Common myeloid progenitor, CD34-positive (primary cell): ENCODE results near the gene CPN2.
A peak's percentile ranks its signal among the peaks of the same experiment; 100 is the strongest.

Experiments used
- CTCF ChIA-PET: fragments of 350-600 bp; sonication (Branson Sonifier 250); formaldehyde crosslinking; loops from one replicate; lab custom pipeline; 2021; ENCODE audit warnings: antibody characterized with exemption; lab: Charles Lee
- POLR2A ChIA-PET: fragments of 350-600 bp; sonication (Branson Sonifier 250); formaldehyde crosslinking; loops from one replicate; lab custom pipeline; 2021; ENCODE audit warnings: antibody characterized with exemption; lab: Charles Lee
- DNase-seq, 3 donors: peaks; one replicate each; pipeline versions ENCODE4 v3.0.0 to v3.0.0-alpha.2; 2013
- H3K27ac ChIP-seq, 2 experiments: 1 replicate in 1 of 2; 2 replicates in 1 of 2; pipeline ENCODE4 v1.7.0; 2013; ENCODE audit warnings: inconsistent platforms in 2 of 2, low read length in 2 of 2, mild to moderate bottlenecking in 2 of 2, low read depth in 1 of 2, moderate library complexity in 1 of 2; ENCODE audit not compliant: severe bottlenecking in 2 of 2, insufficient read depth in 1 of 2, poor library complexity in 1 of 2
- H3K27me3 ChIP-seq, 5 experiments: replicated peaks in 2 of 5; 1 replicate in 3 of 5; 2 replicates in 2 of 5; pipeline versions ENCODE4 v1.6.1 to v1.7.0; 2013; ENCODE audit warnings: low read length in 4 of 5, mild to moderate bottlenecking in 2 of 5, moderate library complexity in 2 of 5, inconsistent platforms in 1 of 5; ENCODE audit not compliant: insufficient read depth in 5 of 5, control insufficient read depth in 4 of 5
- H3K36me3 ChIP-seq, 4 experiments: 1 replicate in 2 of 4; 2 replicates in 2 of 4; pipeline versions ENCODE4 v1.6.1 to v1.7.0; 2013; ENCODE audit warnings: low read length in 3 of 4, control low read depth in 1 of 4, mild to moderate bottlenecking in 1 of 4; ENCODE audit not compliant: control insufficient read depth in 4 of 4, insufficient read depth in 4 of 4
- H3K4me1 ChIP-seq, 4 experiments: 1 replicate in 3 of 4; 2 replicates in 1 of 4; pipeline versions ENCODE4 v1.6.1 to v1.7.1; 2013; ENCODE audit warnings: low read length in 3 of 4, mild to moderate bottlenecking in 3 of 4, control low read depth in 1 of 4, inconsistent platforms in 1 of 4, moderate library complexity in 1 of 4; ENCODE audit not compliant: control insufficient read depth in 4 of 4, insufficient read depth in 4 of 4; ENCODE audit errors: control extremely low read depth in 1 of 4
- H3K4me3 ChIP-seq, 7 experiments: 1 replicate in 4 of 7; 2 replicates in 3 of 7; pipeline versions ENCODE4 v1.5.1 to v1.7.0; 2013; ENCODE audit warnings: mild to moderate bottlenecking in 7 of 7, low read length in 6 of 7, moderate library complexity in 6 of 7, inconsistent platforms in 2 of 7, low read depth in 2 of 7, control low read depth in 1 of 7; ENCODE audit not compliant: insufficient read depth in 4 of 7, control insufficient read depth in 1 of 7; ENCODE audit errors: extremely low read depth in 1 of 7
- H3K9me3 ChIP-seq, 5 experiments: 1 replicate in 4 of 5; 2 replicates in 1 of 5; pipeline versions ENCODE4 v1.6.1 to v1.7.1; 2013; ENCODE audit warnings: low read length in 4 of 5, mild to moderate bottlenecking in 2 of 5, inconsistent platforms in 1 of 5, low read depth in 1 of 5, moderate library complexity in 1 of 5; ENCODE audit not compliant: control insufficient read depth in 4 of 5, insufficient read depth in 2 of 5; ENCODE audit errors: control extremely low read depth in 1 of 5
- WGBS: methylation state at CpG from one replicate; pipeline ENCODE4 v1.1.5; 2013; ENCODE audit not compliant: insufficient coverage; 5-methylcytosine and 5-hydroxymethylcytosine counted together

Gene CPN2

GRCh38 chr3:194323785-194324735 lies 27.1 kb downstream of the CPN2 start:
- H3K27ac ChIP-seq, result no peak overlapping the region
- peaks cover 0 to 19% (median 11%) of the 10 kb centered on the region in 4 experiments for H3K4me1 ChIP-seq
- peak overlapping the region in 6 of 7 experiments; percentile 16 to 76 (median 55) for H3K4me3 ChIP-seq
- DNase-seq, result peak; percentile 73 to 92 (median 87)
- H3K27me3 ChIP-seq, result peaks cover 0 to 3% (median 0%) of the 10 kb centered on the region in 5 experiments
- peaks cover 2 to 11% (median 5%) of the 10 kb centered on the region in 5 experiments for H3K9me3 ChIP-seq
- ChIA-PET CTCF (interaction anchor here (0.8 to 2.2 kb wide), 6 partner anchors 10 to 543 kb away, joined by 3 to 9 read pairs (median 4); no protein-coding TSS in a partner anchor), POLR2A (interaction anchor here (0.6 kb wide), 1 partner anchor 538 kb away, joined by 3 read pairs; no protein-coding TSS in a partner anchor)
- WGBS, result 14% methylated on average over 39 of the region's 39 CpGs
- H3K36me3 ChIP-seq, result no peaks in the 10 kb centered on the region

- peak in 2 of 3 donors; percentile 50 to 61 for DNase-seq
- Histone ChIP-seq H3K4me3 (no peak overlapping the region), H3K9me3 (peaks cover 2 to 21% (median 15%) of the 10 kb centered on the region in 5 experiments), H3K4me1 (peaks cover 0 to 19% (median 11%) of the 10 kb centered on the region in 4 experiments), H3K36me3 (no peaks in the 10 kb centered on the region), H3K27me3 (peaks cover 0 to 3% (median 0%) of the 10 kb centered on the region in 5 experiments), H3K27ac (no peak overlapping the region)
- WGBS, result 86% methylated on average over 10 of the region's 18 CpGs
- CTCF ChIA-PET, result interaction anchor here (0.8 to 2.2 kb wide), 5 partner anchors 21 to 542 kb away, joined by 3 to 9 read pairs (median 4); no protein-coding TSS in a partner anchor
- POLR2A ChIA-PET, result no interaction called here
These were observed 28.4 kb downstream of the CPN2 start for GRCh38 chr3:194322678-194323211.

- peaks cover 0 to 19% (median 11%) of the 10 kb centered on the region in 4 experiments for H3K4me1 ChIP-seq
- 94% methylated on average over 19 of the region's 26 CpGs for WGBS
- H3K27ac ChIP-seq, result no peak overlapping the region
- no peak for DNase-seq
- no peak overlapping the region for H3K4me3 ChIP-seq
- no peaks in the 10 kb centered on the region for H3K36me3 ChIP-seq
- peaks cover 2 to 21% (median 15%) of the 10 kb centered on the region in 5 experiments for H3K9me3 ChIP-seq
- ChIA-PET POLR2A (no interaction called here), CTCF (interaction anchor here (0.8 to 0.9 kb wide), 2 partner anchors 529 to 536 kb away, joined by 3 to 4 read pairs; no protein-coding TSS in a partner anchor)
- H3K27me3 ChIP-seq, result peaks cover 0 to 5% (median 0%) of the 10 kb centered on the region in 5 experiments
These were observed 29.2 kb downstream of the CPN2 start for GRCh38 chr3:194321693-194322640.

GRCh38 chr3:194320744-194321243 lies 30.3 kb downstream of the CPN2 start:
- peaks cover 0 to 26% (median 15%) of the 10 kb centered on the region in 4 experiments for H3K4me1 ChIP-seq
- no peak for DNase-seq
- peaks cover 2 to 21% (median 15%) of the 10 kb centered on the region in 5 experiments for H3K9me3 ChIP-seq
- ChIA-PET CTCF (interaction anchor here (1.2 kb wide), 1 partner anchor 11 kb away, joined by 5 read pairs; no protein-coding TSS in a partner anchor), POLR2A (no interaction called here)
- no peak overlapping the region for H3K4me3 ChIP-seq
- no peaks in the 10 kb centered on the region for H3K36me3 ChIP-seq
- H3K27me3 ChIP-seq, result peaks cover 0 to 16% (median 2%) of the 10 kb centered on the region in 5 experiments
- H3K27ac ChIP-seq, result no peak overlapping the region
- 91% methylated on average over 6 of the region's 10 CpGs for WGBS

GRCh38 chr3:194320100-194320499 lies 31.0 kb downstream of the CPN2 start:
- ChIA-PET POLR2A (no interaction called here), CTCF (interaction anchor here (1.2 to 1.8 kb wide), 2 partner anchors 10 to 182 kb away, joined by 3 to 5 read pairs; no protein-coding TSS in a partner anchor)
- H3K9me3 ChIP-seq, result peaks cover 2 to 21% (median 15%) of the 10 kb centered on the region in 5 experiments
- 95% methylated on average over 4 of the region's 5 CpGs for WGBS
- no peak overlapping the region for H3K4me3 ChIP-seq
- no peak overlapping the region for H3K27ac ChIP-seq
- DNase-seq, result no peak
- H3K27me3 ChIP-seq, result peaks cover 0 to 17% (median 2%) of the 10 kb centered on the region in 5 experiments
- peaks cover 1 to 32% (median 21%) of the 10 kb centered on the region in 4 experiments for H3K4me1 ChIP-seq
- H3K36me3 ChIP-seq, result no peaks in the 10 kb centered on the region
